Measurements from ENCODE around the gene SPHK2. TPM values are rescaled to one million over a fixed set of nuclear protein-coding genes. Genes with fewer than 3 reads are reported as not detected.

SPHK2 gene
- total and polyA plus RNA-seq, 3 donors from 2014 or later = 31.2 to 47.6 (median 43.1) TPM

- no peak for DNase-seq
- no peak for TF ChIP-seq CTCF (IDR thresholded peaks at IDR 0.05)
- no peak for TF ChIP-seq POLR2A (IDR thresholded peaks at IDR 0.05)
- intact Hi-C loops (cut with DNase I; ENCODE audit: low total_unique reads) = no loop called here
- Histone ChIP-seq H3K27ac (no peak overlapping the region), H3K27me3 (no peaks in the 10 kb centered on the region), H3K4me3 (no peak overlapping the region), H3K36me3 (ENCODE audit: low read depth, missing control alignments) (no peaks in the 10 kb centered on the region), H3K9me3 (no peaks in the 10 kb centered on the region), H3K4me1 (peaks cover 4% of the 10 kb centered on the region)
- WGBS, 2 donors = 95 to 96% methylated on average over 1 to 2 of the region's 2 CpGs
These were observed 49.5 kb downstream of the SPHK2 start for GRCh38 chr19:48668761-48669160.

GRCh38 chr19:48669903-48670668, 50.8 kb downstream of the SPHK2 start:
- no peak for DNase-seq
- TF ChIP-seq POLR2A (IDR thresholded peaks at IDR 0.05) (no peak), CTCF (IDR thresholded peaks at IDR 0.05) (no peak)
- Histone ChIP-seq H3K36me3 (ENCODE audit: low read depth, missing control alignments) (no peaks in the 10 kb centered on the region), H3K27me3 (no peaks in the 10 kb centered on the region), H3K4me1 (peaks cover 7% of the 10 kb centered on the region), H3K9me3 (no peaks in the 10 kb centered on the region), H3K4me3 (no peak overlapping the region), H3K27ac (no peak overlapping the region)
- intact Hi-C loops (cut with DNase I; ENCODE audit: low total_unique reads) = no loop called here
- WGBS, 2 donors = 91 to 94% methylated on average over 19 to 26 of the region's 26 CpGs

- no peak for TF ChIP-seq POLR2A (IDR thresholded peaks at IDR 0.05)
- no peak for TF ChIP-seq CTCF (IDR thresholded peaks at IDR 0.05)
- no peak overlapping the region for H3K27ac ChIP-seq
- WGBS, 2 donors = 70 to 78% methylated on average over 16 to 20 of the region's 21 CpGs
- H3K27me3 ChIP-seq = no peaks in the 10 kb centered on the region
- no peaks in the 10 kb centered on the region for H3K36me3 ChIP-seq (ENCODE audit: low read depth, missing control alignments)
- no peaks in the 10 kb centered on the region for H3K9me3 ChIP-seq
- intact Hi-C loops (cut with DNase I; ENCODE audit: low total_unique reads) = no loop called here
- DNase-seq = no peak
- H3K4me1 ChIP-seq = peaks cover 15% of the 10 kb centered on the region
- no peak overlapping the region for H3K4me3 ChIP-seq
These were observed 51.6 kb downstream of the SPHK2 start for GRCh38 chr19:48670699-48671445.

- Histone ChIP-seq H3K4me1 (peaks cover 15% of the 10 kb centered on the region), H3K9me3 (no peaks in the 10 kb centered on the region), H3K4me3 (no peak overlapping the region), H3K27ac (no peak overlapping the region), H3K36me3 (ENCODE audit: low read depth, missing control alignments) (no peaks in the 10 kb centered on the region), H3K27me3 (no peaks in the 10 kb centered on the region)
- WGBS, 2 donors = 76 to 85% methylated on average over 5 to 10 of the region's 10 CpGs
- TF ChIP-seq CTCF (IDR thresholded peaks at IDR 0.05) = no peak
- no peak for TF ChIP-seq POLR2A (IDR thresholded peaks at IDR 0.05)
- no peak for DNase-seq
- intact Hi-C loops (cut with DNase I; ENCODE audit: low total_unique reads) = no loop called here
These were observed 52.2 kb downstream of the SPHK2 start for GRCh38 chr19:48671446-48671995.
